HG03571 (cell line): ENCODE data around the gene UTS2.

Experiments
- ATAC-seq: cut with Tn5 transposase; IDR thresholded peaks from one replicate; pipeline ENCODE4 v1.9.1; 2021; ENCODE audit not compliant: unreplicated experiment

UTS2 gene

DNA sequence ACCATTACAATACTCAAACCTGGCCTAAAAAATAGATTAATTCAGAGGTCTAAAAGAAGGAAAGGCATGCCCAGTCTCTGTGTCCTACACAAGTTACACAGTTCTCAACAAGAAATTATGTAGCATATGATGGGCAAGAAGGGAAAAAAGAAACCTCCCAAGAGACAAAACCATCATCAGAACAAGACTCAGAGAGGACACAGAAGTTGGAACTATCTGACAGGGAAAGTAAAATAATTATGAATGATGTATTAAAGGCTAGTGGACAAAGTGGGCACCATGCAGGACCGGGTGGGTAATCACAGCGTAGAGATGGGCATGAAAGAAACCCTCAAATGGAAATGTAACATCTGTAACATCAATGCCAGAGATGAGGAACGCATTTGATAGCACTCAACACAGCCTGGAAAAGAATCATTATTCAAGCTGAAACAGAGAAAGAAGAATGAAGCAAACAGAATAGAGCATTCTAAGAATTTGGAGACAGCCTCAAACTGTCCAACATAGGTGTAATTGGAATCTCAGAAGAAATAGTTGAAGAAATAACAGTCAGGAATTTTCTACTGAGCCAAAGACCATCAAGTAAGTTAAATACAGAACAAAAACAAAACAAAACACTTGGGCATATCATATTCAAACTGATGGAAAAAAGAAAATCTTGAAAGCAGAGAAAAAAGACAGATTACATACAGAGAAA is 39.0 kb downstream of the UTS2 start:
- ATAC-seq: no peak

DNA sequence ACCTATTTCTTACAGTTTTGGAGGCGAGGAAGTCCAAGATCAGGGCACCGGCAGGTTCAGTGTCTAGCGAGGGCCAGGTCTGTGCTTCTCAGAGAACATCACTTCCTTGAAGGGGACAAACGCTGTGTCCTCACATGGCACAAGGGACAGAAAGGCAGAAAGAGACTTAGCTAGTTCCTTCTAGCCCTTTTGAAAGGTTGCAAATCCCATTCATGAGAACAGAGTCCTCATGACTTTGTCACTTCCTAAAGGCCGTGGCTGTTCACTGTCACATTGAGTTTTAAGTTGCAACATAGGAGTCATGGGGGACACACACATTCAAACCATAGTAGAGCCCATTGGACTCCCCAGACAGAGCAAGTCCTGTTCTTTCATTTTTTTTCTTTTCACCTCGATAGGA is 41.4 kb downstream of the UTS2 start:
- no peak for ATAC-seq

GRCh38 chr1:7810395-7810794 is 42.5 kb downstream of the UTS2 start:
- no peak for ATAC-seq

- no peak for ATAC-seq
These were observed 43.1 kb downstream of the UTS2 start for GRCh38 chr1:7809742-7810141.

GRCh38 chr1:7808253-7808844 is 44.5 kb downstream of the UTS2 start:
- ATAC-seq: no peak

DNA sequence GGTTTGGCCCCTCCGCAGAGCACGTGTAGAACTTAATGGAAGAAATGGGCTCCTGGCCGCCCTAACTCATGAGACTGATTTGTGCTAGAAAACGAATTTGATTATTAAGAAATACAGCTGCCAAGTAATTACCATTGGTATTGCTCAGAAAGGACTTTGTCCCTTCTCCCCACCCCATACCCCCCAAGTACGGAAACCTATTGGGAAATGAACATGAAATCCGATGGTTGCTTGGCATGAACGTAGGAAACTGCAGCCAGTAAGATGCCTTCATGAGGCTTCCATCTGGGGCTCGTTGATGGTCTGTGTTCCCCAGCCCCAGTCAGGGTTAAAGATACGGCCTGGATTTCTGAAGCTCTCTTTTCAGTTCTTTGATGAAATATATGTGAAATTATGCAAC is 47.4 kb downstream of the UTS2 start:
- ATAC-seq: no peak
